Transverse colon (tissue), 4 donors: ENCODE measurements around the gene C1orf210.

Experiments
- EP300 ChIP-seq: sonication (generic); formaldehyde crosslinking; IDR thresholded peaks from one replicate; pipeline ENCODE4 v1.6.1; 2017; ENCODE audit warnings: antibody characterized with exemption, low read depth
- POLR2A ChIP-seq: fragments of 450-650 bp; IDR thresholded peaks from one replicate; pipeline ENCODE4 v1.6.1; 2016; ENCODE audit warnings: antibody characterized with exemption, mild to moderate bottlenecking, moderate library complexity
- POLR2AphosphoS5 ChIP-seq, 3 donors: sonication (generic); formaldehyde crosslinking; IDR thresholded peaks; one replicate each; pipeline ENCODE4 v1.6.1; 2016; ENCODE audit warnings: antibody characterized with exemption in 3 of 3
- TF ChIP-seq, protein P1 (sequence below), 5 experiments: fragments of 200-600 bp in 3 of 5; fragments of 450-650 bp in 2 of 5; sonication (generic) in 3 of 5; IDR thresholded peaks; 1 replicate in 2 of 5; 2 replicates in 3 of 5; pipeline ENCODE4 v1.5.1; 2016 to 2017; ENCODE audit warnings: antibody characterized with exemption in 5 of 5, inconsistent platforms in 3 of 5, mild to moderate bottlenecking in 2 of 5, moderate library complexity in 1 of 5

DNA sequence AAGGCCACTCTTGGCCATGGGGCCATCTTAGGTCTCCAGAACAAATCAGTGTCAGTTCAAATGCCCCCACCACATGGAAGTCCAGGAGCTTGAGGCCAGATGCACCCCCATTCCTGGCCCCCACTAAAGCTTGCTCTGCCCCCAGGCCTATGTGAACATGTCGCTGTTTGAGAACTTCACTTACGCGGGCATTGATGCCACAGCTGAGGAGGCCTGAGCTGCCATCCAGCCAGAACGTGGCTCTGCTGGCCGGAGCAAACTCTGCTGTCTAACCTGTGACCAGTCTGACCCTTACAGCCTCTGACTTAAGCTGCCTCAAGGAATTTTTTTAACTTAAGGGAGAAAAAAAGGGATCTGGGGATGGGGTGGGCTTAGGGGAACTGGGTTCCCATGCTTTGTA lies 37.1 kb upstream of the C1orf210 start:
- TF ChIP-seq, protein P1, sequence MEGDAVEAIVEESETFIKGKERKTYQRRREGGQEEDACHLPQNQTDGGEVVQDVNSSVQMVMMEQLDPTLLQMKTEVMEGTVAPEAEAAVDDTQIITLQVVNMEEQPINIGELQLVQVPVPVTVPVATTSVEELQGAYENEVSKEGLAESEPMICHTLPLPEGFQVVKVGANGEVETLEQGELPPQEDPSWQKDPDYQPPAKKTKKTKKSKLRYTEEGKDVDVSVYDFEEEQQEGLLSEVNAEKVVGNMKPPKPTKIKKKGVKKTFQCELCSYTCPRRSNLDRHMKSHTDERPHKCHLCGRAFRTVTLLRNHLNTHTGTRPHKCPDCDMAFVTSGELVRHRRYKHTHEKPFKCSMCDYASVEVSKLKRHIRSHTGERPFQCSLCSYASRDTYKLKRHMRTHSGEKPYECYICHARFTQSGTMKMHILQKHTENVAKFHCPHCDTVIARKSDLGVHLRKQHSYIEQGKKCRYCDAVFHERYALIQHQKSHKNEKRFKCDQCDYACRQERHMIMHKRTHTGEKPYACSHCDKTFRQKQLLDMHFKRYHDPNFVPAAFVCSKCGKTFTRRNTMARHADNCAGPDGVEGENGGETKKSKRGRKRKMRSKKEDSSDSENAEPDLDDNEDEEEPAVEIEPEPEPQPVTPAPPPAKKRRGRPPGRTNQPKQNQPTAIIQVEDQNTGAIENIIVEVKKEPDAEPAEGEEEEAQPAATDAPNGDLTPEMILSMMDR (IDR thresholded peaks at IDR 0.05): no peak
- TF ChIP-seq POLR2A: no peak
- no peak for TF ChIP-seq POLR2AphosphoS5 (IDR thresholded peaks at IDR 0.05)
- TF ChIP-seq EP300: no peak
